GM18520 (cell line): ENCODE measurements around the gene MYH11.
"Not testable (repeated sequence)": the region's sequence is repeated elsewhere in the genome, so short reads cannot be mapped to it uniquely, and the experiment has no call there.

Source experiments
- ATAC-seq: cut with Tn5 transposase; IDR thresholded peaks from one replicate; pipeline ENCODE4 v1.9.1; 2021; ENCODE audit not compliant: unreplicated experiment

Gene MYH11

DNA sequence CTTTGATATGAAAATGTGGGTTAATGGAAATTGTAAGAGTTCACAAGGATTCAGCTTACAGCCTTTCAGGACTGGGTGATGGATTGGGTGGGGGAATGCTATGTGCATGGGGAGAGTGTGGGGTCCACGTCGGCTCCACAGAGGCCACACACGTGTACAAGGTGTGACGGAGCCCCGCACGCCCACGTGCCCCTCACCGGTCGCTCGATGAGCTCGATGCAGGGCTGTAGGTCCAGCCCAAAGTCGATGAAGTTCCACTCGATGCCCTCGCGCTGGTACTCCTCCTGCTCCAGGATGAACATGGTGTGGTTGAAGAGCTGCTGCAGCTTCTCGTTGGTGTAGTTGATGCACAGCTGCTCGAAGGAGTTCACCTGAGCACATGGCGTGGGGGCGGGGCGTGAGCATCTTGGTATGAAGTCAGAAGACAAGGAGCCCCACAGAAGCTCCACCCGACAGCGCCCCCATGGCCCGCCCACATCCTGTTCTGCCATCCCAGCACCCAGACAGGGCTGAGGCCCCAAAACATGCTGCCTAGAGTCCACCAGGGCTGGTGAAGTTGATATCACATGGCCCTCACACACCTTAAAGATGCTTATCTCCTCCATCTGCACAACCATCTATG is 99.1 kb downstream of the MYH11 start:
- no peak for ATAC-seq

DNA sequence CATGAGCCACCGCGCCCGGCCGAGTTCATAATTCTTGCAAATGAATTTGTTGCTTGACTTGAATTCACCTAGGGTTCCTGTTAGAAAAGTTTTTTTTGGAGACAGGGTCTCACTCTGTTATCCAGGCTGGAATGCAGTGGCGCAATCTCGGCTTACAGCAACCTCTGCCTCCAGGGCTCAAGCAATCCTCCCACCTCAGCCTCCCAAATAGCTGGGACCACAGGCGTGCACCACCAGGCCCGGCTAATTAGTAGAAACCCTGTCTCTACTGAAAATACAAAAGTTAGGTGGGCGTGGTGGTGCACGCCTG is 99.8 kb downstream of the MYH11 start:
- ATAC-seq = no peak

DNA sequence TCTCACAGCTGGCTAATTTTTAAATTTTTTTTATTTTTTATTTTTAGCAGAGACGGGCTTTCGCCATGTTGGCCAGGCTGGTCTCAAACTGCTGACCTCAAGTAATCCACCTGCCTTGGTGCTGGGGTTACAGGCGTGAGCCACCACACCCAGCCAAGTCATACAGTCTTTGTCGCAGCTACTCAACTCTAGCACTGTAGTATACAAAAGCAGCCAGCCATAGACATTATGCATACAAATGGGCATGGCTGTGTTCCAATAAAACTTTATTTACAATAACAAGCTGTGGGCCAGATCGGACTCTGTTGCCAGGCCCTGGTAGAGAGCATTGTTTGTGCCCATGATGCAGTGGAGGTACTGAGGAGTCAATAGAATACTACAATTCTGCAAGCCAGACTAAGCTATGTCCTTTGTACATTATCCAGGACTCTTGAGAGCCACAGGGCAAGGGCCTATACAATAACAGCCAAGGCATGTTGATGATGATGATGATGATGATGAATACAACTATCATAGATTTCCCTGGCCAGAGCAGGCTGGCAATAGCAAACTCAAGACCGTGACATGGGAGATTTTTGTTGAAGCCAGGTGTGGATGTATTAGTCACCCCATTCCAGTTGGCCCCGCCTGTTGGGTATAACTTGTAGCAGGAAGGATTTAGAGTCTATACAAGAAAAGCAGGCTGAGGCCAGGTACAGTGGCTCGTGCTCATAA is 101.8 kb downstream of the MYH11 start:
- no peak for ATAC-seq

DNA sequence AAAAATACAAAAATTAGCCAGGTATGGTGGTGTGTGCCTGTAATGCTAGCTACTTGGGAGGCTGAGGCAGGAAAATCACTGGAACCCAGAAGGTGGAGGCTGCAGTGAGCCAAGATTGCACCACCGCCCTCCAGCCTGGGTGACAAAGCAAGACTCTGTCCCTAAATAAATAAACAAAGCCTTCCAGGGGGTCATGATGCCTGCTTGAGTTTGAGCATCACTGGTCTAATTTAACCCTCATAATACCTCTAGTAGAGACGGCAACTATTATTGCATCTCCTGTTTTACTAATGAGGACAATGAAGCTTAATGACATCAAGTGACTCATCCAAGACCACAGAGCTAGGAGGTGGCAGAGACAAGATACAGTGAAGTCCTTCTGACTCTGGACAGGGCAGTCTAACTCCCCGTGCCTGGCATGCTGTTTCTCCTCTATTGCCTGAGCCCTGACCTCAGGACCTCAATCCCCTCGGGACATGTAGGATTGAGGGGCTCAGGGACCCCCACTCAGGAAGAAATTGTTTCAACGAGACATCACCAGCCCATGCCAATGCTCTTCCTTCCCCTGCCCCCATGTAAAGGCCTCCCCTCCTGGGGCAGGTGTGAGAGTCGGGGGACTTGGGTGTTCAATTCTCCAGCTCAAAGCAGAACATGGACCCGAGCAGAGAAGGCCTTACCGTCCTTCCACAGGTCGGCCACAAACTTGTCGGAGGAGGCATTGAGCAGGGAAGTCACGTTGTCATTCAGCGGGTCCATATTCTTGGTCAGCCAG is 103.9 kb downstream of the MYH11 start:
- ATAC-seq = no peak

DNA sequence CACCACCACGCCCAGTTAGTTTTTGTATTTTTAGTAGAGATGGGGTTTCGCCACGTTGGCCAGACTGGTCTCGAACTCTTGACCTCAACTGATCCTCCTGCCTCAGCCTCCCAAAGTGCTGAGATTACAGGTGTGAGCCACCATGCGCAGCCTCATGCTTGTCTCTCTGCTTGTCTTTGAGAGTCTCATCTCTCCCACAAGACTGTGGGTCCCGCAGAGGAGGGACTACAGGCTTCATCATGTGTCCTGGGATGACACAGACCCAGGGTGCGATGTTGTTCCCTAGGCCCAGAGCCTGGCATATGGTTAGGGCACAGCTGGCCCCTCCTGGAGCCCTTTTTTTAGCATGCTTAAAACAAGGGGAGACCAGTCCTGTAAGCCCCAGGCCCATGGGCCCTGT is 104.9 kb downstream of the MYH11 start:
- no peak for ATAC-seq

DNA sequence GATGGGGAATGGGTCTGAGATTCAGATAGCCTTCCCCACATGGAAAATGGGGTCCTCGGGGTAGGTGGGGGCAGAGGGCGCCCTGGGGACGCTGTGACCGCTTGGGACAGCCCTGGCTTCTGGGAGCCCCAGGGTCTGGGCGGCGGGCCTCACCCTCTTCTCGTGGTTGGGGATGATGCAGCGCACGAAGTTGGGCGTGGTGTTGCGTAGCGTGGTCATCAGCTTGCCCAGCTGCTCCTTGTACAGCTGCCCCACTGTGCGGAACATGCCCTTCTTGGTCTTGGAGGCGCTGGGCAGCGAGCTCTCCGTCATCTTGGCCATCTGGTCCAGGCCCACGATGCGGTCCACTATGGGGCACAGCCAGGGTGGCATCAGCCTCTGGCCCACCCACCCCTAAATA is 106.8 kb downstream of the MYH11 start:
- ATAC-seq = no peak

DNA sequence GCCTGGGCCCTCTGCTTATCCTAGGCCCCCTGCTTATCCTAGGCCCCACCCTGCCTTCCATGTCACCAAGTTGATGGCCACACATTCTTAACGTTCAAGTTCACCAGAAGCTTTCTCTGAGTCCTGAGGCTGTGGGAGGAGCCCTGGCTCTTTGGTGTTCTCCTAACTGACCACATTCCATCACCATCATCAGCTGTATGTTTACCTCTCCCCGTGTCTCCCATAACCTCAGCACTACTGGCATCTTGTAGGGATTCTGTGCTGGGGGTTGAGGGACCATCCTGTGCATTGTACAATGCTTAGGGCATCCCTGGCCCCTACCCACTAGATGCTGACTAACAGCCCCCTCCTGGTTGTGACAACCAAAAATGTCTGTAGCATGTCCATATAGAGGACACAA is 107.5 kb downstream of the MYH11 start:
- ATAC-seq = no peak

DNA sequence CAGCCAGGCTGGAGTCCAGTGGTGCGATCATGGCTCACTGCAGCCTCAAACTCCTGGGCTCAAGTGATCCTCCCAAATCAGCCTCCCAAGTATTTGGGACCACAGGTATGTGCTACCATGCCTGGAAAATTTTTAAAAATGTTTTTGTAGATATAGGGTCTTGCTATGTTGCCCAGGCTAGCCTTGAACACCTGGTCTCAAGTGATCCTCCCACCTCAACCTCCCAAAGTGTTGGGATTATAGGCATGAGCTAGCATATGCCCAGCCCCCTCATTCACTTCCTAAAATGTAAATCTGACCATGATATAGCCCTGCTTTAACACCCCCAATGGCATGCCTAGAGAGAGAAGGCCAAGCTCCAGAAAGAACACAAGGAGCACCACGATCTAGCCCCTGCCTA is 108.2 kb downstream of the MYH11 start:
- ATAC-seq = no peak

DNA sequence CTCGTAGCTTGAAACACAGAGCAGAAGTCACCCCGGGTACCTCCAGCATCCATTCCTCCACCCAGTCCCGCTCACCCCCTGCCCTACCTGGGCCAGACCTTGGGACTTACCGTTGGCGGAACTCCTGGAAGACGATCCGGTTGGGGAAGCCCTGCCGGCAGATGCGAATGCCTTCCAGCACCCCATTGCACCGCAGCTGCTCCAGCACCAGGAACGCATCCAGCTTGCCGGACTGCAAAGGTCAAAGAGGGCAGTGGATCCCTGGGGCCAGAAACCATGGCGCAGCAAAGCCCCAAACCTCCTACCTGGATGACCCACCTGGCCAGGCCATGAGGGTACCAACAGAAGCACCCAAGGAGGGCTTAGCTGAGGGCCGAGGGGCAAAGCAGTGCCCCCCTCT is 108.9 kb downstream of the MYH11 start:
- ATAC-seq = no peak

DNA sequence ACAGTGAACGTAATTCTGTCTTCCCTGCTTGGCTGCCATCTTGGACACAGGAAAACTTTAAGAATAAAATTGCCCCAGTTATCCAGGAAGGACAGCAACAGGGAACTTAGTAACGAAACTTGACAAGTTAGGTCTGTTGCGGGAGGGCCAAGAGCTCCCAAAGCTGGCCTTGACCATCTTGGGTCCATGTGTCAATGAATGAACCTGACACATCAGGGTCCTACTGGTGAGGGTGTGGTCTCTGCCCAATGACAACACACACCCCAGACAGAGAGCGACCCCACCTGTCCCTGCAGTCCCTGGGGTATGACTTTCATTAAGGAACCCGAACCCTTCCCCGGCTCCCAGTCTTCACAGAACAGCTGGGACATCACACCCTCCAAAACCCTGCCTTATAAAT is 110.5 kb downstream of the MYH11 start:
- ATAC-seq = no peak

DNA sequence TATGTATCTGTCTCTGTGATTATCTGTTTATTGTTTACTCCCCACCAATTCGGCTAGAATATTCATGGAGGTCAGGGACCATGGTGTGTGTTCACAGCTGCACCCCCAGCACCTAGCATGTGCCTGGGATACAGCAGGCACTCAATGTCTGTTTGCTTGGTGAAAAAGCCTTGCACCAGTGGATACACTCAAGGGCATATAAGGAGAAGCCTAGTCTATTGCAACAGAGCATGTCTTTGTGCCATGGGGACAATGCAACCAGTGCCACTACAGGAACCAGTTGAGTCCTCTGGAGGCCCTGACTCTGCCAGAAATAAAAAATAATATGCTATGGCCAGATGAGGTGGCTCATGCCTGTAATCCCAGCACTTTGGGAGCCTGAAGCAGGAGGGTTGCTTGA is 113.2 kb downstream of the MYH11 start:
- ATAC-seq = no peak

DNA sequence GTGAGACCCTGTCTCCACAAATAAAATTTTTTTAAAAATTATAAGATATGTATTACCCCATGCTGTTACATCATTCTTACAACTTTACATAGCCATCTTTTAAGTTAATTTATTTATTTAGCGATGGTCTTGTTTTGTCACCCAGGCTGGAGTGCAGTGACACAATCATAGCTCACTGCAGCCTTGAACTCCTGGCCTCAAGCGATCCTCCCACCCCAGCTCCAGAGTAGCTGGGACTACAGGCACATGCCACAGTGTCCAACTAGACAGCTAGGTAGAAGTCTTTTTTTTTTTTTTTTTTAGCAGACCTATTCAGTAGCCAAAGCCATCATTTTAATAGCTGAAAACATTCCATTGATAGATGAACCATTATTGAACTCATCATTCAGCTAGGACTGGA is 114.1 kb downstream of the MYH11 start:
- ATAC-seq = no peak

DNA sequence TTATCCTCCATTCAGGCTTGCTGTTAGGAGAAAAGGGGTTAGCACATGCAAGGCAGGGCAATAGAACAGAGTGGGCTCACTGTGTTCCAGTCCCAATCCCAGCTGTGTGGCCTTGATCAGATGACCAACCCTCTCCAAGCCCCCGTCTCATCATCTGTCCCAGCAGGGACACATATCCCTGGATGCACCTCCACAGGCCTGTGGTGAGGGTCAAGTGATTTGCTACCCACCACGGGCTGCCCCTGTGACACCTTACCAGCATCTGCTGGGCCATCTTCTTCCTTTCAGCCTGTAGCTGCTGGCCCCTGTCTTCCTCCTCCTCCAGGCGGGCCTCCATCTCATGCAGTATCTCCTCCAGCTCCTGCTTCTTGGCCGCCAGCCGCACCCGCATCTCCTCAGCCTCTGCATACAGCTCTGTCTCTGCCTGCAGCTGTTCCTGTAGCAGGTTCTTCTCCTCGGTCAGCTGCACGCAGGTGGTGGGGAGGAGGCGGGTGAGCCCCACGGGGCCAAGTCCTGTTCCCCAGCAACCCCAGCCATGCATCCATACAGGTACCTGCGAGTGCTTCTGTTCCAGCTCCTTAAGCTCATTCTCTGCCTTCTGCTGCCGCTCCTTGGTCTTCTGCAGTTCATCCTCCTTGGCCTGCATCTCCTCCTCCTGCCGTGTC is 115.5 kb downstream of the MYH11 start:
- ATAC-seq = no peak

DNA sequence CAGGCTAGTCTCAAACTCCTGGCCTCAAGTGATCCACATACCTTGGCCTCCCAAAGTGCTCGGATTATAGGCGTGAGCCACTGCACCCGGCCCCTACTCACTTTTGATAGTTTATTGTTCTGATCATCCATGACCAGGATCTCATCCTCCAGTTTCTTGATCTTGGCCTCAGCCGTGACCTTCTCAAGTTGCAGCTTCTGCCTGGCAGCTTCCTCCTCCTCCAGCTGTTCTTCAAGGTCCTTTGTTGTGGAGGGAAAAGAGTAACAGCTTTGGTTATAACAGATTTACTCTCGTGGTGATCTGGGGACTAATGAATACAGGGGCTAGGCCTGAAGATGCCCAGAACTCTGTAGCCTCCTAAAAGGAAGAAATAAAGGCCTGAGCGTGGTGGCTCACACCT is 116.9 kb downstream of the MYH11 start:
- no peak for ATAC-seq

DNA sequence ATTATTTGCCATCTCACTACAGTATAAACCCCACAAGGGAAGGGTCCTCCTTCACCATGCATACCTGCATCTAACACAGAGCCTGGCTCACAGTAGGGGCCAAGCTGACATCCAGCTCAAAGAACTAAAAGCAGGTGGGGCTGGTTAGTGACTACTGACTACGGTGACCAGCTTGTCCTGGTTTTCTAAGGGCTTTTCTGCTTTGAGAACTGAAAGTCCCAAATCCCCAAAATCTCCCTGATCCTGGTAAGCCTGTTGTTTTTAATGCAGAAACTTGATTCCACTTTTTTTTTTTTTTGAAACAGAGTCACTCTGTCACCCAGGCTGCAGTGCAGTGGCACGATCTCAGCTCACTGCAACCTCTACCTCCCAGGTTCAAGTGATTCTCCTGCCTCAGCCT is 117.4 kb downstream of the MYH11 start:
- no peak for ATAC-seq

DNA sequence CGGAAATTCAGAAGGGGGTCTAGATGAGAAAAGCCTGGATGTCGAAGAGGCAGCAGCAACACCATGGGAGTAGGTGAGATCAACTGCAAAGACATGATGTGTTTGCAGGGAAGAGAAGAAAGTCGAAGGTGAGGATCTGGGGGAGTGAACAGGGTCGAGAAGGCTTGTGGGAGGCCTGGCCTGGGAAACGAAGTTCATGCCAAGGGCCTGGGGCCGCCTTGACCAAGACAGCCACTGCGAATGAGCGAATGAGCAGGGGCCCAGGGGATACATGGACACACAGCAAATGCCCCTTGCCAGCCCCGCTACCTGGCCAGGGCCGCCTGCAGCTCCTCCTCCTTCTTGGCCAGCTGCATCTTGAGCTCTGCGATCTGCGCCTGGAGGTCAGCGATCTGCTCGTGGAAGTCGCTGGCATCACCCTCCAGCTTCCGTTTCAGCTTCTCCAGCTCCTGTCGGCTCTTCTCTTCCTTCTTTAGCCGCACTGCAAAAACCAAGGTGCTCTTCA is 119.6 kb downstream of the MYH11 start:
- ATAC-seq = no peak

DNA sequence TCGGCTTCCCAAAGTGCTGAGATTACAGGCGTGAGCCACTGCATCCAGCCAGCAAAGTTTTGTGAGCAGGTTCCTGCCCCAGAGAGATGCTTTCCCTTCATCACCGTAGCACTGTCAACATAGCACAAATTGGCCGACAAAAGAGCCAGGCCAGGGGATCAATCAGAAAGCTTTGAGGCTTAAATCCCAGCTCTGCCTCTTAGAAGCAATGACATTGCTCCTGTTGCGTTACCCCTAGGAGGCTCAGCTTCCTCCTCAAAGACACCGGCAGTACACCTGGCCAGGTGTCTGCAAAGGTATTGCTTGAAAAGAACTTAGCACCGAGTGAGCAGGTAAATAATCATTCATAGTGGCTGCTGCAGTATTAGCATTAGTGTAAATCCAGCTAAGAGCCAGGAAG is 120.3 kb downstream of the MYH11 start:
- ATAC-seq = no peak

DNA sequence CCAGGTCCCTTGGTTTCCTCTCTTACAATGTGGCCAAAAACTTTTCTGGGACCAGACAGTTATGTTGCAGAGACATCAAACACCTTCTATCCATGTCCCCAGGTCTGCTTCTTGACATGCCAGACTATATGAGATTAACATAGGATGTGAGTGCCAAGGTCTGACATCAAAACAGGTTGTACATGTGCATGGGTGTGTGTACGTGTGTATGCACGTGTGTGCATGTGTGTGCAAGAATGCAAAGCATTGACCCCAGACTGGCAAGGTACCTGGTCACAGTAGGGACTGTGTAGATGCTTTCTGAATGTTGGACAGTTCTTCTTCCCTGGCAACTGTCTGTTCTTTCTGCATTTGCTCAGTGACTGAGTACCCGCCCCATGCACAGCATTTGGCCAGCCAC is 121.2 kb downstream of the MYH11 start:
- no peak for ATAC-seq

DNA sequence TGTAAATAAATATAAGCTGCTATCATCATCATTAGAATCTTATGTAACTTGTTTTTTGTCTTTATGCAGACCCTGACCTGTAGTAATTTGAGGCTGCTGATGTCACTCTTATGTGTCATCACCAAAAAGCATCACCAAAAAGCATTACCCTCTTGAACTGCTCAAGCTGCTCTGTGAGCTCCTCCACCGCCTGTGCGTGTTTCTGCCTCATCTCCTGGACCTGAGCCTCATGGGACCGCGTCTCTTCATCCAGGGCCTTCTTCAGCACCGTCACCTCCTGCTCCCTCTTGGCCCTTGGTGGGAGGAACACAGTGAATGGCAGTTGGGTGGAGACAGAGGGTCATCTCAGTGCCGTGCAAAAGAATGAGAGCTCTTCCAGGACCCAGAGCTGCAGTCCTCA is 124.4 kb downstream of the MYH11 start:
- ATAC-seq = no peak

DNA sequence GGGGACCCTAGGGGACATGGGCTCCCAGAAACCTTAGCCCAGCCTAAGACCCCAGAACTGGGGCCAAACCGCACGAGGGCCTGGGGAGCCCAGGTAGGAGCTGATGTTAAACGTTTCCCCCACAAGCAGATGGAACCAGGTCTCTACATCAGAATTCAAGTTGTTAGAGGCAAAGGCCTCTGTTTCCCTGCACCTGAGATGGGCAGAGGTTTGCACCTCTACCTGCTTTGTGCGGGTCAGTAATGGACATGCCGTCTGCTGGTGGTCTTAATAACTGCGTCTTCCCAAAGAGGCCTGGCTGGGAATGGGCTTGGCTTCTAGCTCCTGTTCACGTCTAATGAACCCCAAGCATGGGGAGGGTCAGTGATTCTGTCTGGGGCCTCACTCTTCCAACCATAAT is 127.7 kb downstream of the MYH11 start:
- no peak for ATAC-seq

DNA sequence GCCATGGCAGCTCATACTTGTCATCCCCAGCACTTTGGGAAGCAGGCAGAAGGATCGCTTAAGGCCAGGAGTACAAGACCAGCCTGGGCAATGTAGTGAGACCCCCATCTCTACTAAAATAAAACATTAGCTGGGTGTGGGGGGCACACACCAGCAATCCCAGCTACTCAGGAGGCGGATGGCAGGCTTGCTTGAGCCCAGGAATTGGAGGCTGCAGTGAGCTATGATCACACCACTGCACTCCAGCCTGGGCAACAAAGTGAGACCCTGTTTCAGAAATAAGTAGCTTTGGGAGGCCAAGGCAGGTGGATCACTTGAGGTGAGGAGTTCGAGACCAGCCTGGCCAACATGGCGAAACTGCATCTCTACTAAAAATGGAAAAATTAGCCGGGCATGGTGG is 129.1 kb downstream of the MYH11 start:
- ATAC-seq = not testable (repeated sequence)

DNA sequence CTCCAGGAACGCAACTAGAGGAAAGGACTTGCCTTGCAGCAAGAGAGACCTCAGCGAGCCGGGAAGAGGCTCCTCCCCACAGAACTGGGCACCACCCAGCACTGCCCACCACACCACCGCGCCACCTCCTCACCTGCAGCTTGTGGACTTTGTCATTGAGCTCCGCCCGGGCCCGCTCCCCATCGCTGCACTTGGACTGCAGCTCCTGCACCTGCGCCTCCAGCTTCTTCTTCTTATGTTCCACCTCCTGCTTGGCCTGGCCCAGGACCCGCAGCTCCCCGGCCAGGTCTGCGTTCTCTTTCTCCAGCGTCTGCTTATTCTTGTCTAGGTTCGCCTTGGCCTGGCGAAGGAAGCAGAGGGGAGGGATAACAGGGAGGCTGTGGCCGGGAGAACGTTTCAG is 130.1 kb downstream of the MYH11 start:
- no peak for ATAC-seq
